Iris pigment epithelial cell (primary cell): ENCODE results near the gene RIN3.
"Not testable (repeated sequence)": the region's sequence is repeated elsewhere in the genome, so short reads cannot be mapped to it uniquely, and the experiment has no call there.

Experiments
- DNase-seq: peaks from one replicate; pipeline ENCODE4 v3.0.0-alpha.2; 2011; ENCODE audit warnings: low read depth

The RIN3 gene

GRCh38 chr14:92670643-92671366 is 157.2 kb downstream of the RIN3 start:
- peak; percentile 35 for DNase-seq

GRCh38 chr14:92673601-92674150 is 160.1 kb downstream of the RIN3 start:
- no peak for DNase-seq

GRCh38 chr14:92675421-92675820 is 161.8 kb downstream of the RIN3 start:
- DNase-seq, result no peak

- no peak for DNase-seq
These were observed 162.4 kb downstream of the RIN3 start for GRCh38 chr14:92675976-92676375.

GRCh38 chr14:92676403-92677086 is 163.0 kb downstream of the RIN3 start:
- no peak for DNase-seq

GRCh38 chr14:92677087-92677668 is 163.6 kb downstream of the RIN3 start:
- DNase-seq, result no peak

GRCh38 chr14:92677955-92678354 is 164.4 kb downstream of the RIN3 start:
- no peak for DNase-seq

GRCh38 chr14:92678766-92679165 is 165.2 kb downstream of the RIN3 start:
- DNase-seq, result no peak

GRCh38 chr14:92679246-92679645 is 165.7 kb downstream of the RIN3 start:
- no peak for DNase-seq

GRCh38 chr14:92680330-92680729 is 166.7 kb downstream of the RIN3 start:
- DNase-seq, result not testable (repeated sequence)

GRCh38 chr14:92680781-92681650 is 167.4 kb downstream of the RIN3 start:
- DNase-seq, result peak; percentile 69

- no peak for DNase-seq
These were observed 169.5 kb downstream of the RIN3 start for GRCh38 chr14:92683041-92683440.

GRCh38 chr14:92684801-92685560 is 171.4 kb downstream of the RIN3 start:
- DNase-seq, result no peak

- no peak for DNase-seq
These were observed 172.3 kb downstream of the RIN3 start for GRCh38 chr14:92685784-92686355.

GRCh38 chr14:92686411-92686899 is 172.9 kb downstream of the RIN3 start:
- no peak for DNase-seq

GRCh38 chr14:92686900-92687427 is 173.4 kb downstream of the RIN3 start:
- DNase-seq, result peak; percentile 65

GRCh38 chr14:92687681-92688433 is 174.3 kb downstream of the RIN3 start:
- DNase-seq, result peak; percentile 55

GRCh38 chr14:92688434-92689375 is 175.1 kb downstream of the RIN3 start:
- DNase-seq, result no peak
